Central memory CD8-positive, alpha-beta T cell (primary cell): ENCODE measurements around the gene CORIN.
"Not testable (repeated sequence)": the region's sequence is repeated elsewhere in the genome, so short reads cannot be mapped to it uniquely, and the experiment has no call there.

Experiments
- ATAC-seq: fragments of 150-1000 bp; cut with Tn5 transposase; replicated peaks from 2 replicates; pipeline ENCODE4 v1.10.0; 2022; ENCODE audit warnings: mild to moderate bottlenecking, moderate FRiP score, moderate number of reproducible peaks; ENCODE audit not compliant: poor library complexity, severe bottlenecking; ENCODE audit errors: extremely low read depth
- DNase-seq, 2 donors: peaks; one replicate each; pipeline ENCODE4 v3.0.0; 2021; ENCODE audit warnings: low spot score in 2 of 2
- H3K27ac Mint-ChIP-seq: one replicate; pipeline ENCODE4 v1.8.0; 2022; ENCODE audit warnings: low read depth, mild to moderate bottlenecking, moderate library complexity, mixed read lengths
- H3K27me3 Mint-ChIP-seq: one replicate; pipeline ENCODE4 v1.8.0; 2022; ENCODE audit warnings: mixed read lengths
- H3K36me3 Mint-ChIP-seq: one replicate; pipeline ENCODE4 v1.8.0; 2022; ENCODE audit warnings: mild to moderate bottlenecking, moderate library complexity, mixed read lengths; ENCODE audit not compliant: insufficient read depth
- H3K4me1 Mint-ChIP-seq: one replicate; pipeline ENCODE4 v1.8.0; 2022; ENCODE audit warnings: mixed read lengths
- H3K4me3 Mint-ChIP-seq: one replicate; pipeline ENCODE4 v1.8.0; 2022; ENCODE audit warnings: mild to moderate bottlenecking, moderate library complexity, mixed read lengths
- H3K9me3 Mint-ChIP-seq: one replicate; pipeline ENCODE4 v1.8.0; 2022; ENCODE audit warnings: mixed read lengths

The CORIN gene

GRCh38 chr4:47706352-47706751, 131.5 kb downstream of the CORIN start:
- H3K4me1 Mint-ChIP-seq, ATAC-seq, H3K36me3 Mint-ChIP-seq, H3K4me3 Mint-ChIP-seq, H3K27ac Mint-ChIP-seq, H3K9me3 Mint-ChIP-seq, DNase-seq: not testable (repeated sequence)
- peaks cover 65% of the 10 kb centered on the region for H3K27me3 Mint-ChIP-seq

- DNase-seq: no peak
- Mint-ChIP-seq H3K4me3 (no peak overlapping the region), H3K27me3 (peaks cover 64% of the 10 kb centered on the region)
These were observed 132.4 kb downstream of the CORIN start for GRCh38 chr4:47705326-47705981.

GRCh38 chr4:47704693-47705325, 133.1 kb downstream of the CORIN start:
- Mint-ChIP-seq H3K4me1 (no peaks in the 10 kb centered on the region), H3K9me3 (no peaks in the 10 kb centered on the region), H3K36me3 (peaks cover 3% of the 10 kb centered on the region), H3K27me3 (peaks cover 64% of the 10 kb centered on the region), H3K4me3 (no peak overlapping the region), H3K27ac (no peak overlapping the region)
- ATAC-seq (no peak), DNase-seq (no peak)

More at GRCh38 chr4:47705326-47705981, 132.4 kb downstream of the CORIN start:
- Mint-ChIP-seq H3K27ac (no peak overlapping the region), H3K4me1 (no peaks in the 10 kb centered on the region), H3K36me3 (peaks cover 3% of the 10 kb centered on the region), H3K9me3 (no peaks in the 10 kb centered on the region)
- ATAC-seq: no peak

GRCh38 chr4:47703956-47704355, 133.9 kb downstream of the CORIN start:
- H3K36me3 Mint-ChIP-seq: peaks cover 3% of the 10 kb centered on the region

GRCh38 chr4:47703008-47703407, 134.9 kb downstream of the CORIN start:
- ATAC-seq (no peak), DNase-seq (no peak)
- peaks cover 3% of the 10 kb centered on the region for H3K36me3 Mint-ChIP-seq
- H3K27me3 Mint-ChIP-seq: peaks cover 61% of the 10 kb centered on the region
- no peaks in the 10 kb centered on the region for H3K9me3 Mint-ChIP-seq
- H3K4me3 Mint-ChIP-seq: no peak overlapping the region
- H3K4me1 Mint-ChIP-seq: no peaks in the 10 kb centered on the region
- no peak overlapping the region for H3K27ac Mint-ChIP-seq

More at GRCh38 chr4:47703956-47704355, 133.9 kb downstream of the CORIN start:
- H3K4me3 Mint-ChIP-seq: no peak overlapping the region
- peaks cover 71% of the 10 kb centered on the region for H3K27me3 Mint-ChIP-seq
- no peak overlapping the region for H3K27ac Mint-ChIP-seq
- no peaks in the 10 kb centered on the region for H3K4me1 Mint-ChIP-seq
- DNase-seq: no peak
- ATAC-seq: no peak
- H3K9me3 Mint-ChIP-seq: no peaks in the 10 kb centered on the region

GRCh38 chr4:47701286-47701685, 136.6 kb downstream of the CORIN start:
- no peaks in the 10 kb centered on the region for H3K36me3 Mint-ChIP-seq
- ATAC-seq (no peak), DNase-seq (no peak)
- peaks cover 56% of the 10 kb centered on the region for H3K27me3 Mint-ChIP-seq
- no peaks in the 10 kb centered on the region for H3K9me3 Mint-ChIP-seq
- no peak overlapping the region for H3K4me3 Mint-ChIP-seq
- H3K4me1 Mint-ChIP-seq: no peaks in the 10 kb centered on the region
- H3K27ac Mint-ChIP-seq: no peak overlapping the region

GRCh38 chr4:47698837-47699236, 139.0 kb downstream of the CORIN start:
- H3K4me1 Mint-ChIP-seq: no peaks in the 10 kb centered on the region
- no peak for ATAC-seq
- peaks cover 68% of the 10 kb centered on the region for H3K27me3 Mint-ChIP-seq
- no peaks in the 10 kb centered on the region for H3K36me3 Mint-ChIP-seq
- H3K27ac Mint-ChIP-seq: no peak overlapping the region
- H3K4me3 Mint-ChIP-seq: no peak overlapping the region
- no peak for DNase-seq
- H3K9me3 Mint-ChIP-seq: no peaks in the 10 kb centered on the region

GRCh38 chr4:47696823-47697222, 141.0 kb downstream of the CORIN start:
- Mint-ChIP-seq H3K27ac (no peak overlapping the region), H3K4me1 (no peaks in the 10 kb centered on the region), H3K9me3 (no peaks in the 10 kb centered on the region), H3K27me3 (peaks cover 67% of the 10 kb centered on the region), H3K4me3 (no peak overlapping the region), H3K36me3 (no peaks in the 10 kb centered on the region)
- ATAC-seq (no peak), DNase-seq (no peak)

- Mint-ChIP-seq H3K9me3 (no peaks in the 10 kb centered on the region), H3K36me3 (no peaks in the 10 kb centered on the region), H3K4me1 (no peaks in the 10 kb centered on the region), H3K4me3 (no peak overlapping the region), H3K27me3 (peaks cover 62% of the 10 kb centered on the region), H3K27ac (no peak overlapping the region)
- ATAC-seq (no peak), DNase-seq (no peak)
These were observed 142.6 kb downstream of the CORIN start for GRCh38 chr4:47695260-47695659.

- Mint-ChIP-seq H3K27me3 (peaks cover 53% of the 10 kb centered on the region), H3K36me3 (no peaks in the 10 kb centered on the region), H3K27ac (no peak overlapping the region), H3K4me1 (no peaks in the 10 kb centered on the region), H3K4me3 (no peak overlapping the region), H3K9me3 (no peaks in the 10 kb centered on the region)
- DNase-seq (no peak), ATAC-seq (no peak)
These were observed 143.5 kb downstream of the CORIN start for GRCh38 chr4:47694322-47694721.

- H3K9me3 Mint-ChIP-seq: no peaks in the 10 kb centered on the region
These were observed 145.2 kb downstream of the CORIN start for GRCh38 chr4:47692691-47693090.

GRCh38 chr4:47691757-47692383, 146.0 kb downstream of the CORIN start:
- not testable (repeated sequence) for DNase-seq, ATAC-seq, H3K36me3 Mint-ChIP-seq, H3K4me1 Mint-ChIP-seq, H3K9me3 Mint-ChIP-seq, H3K4me3 Mint-ChIP-seq, H3K27ac Mint-ChIP-seq
- peaks cover 43% of the 10 kb centered on the region for H3K27me3 Mint-ChIP-seq

More at GRCh38 chr4:47692691-47693090, 145.2 kb downstream of the CORIN start:
- Mint-ChIP-seq H3K27me3 (peaks cover 49% of the 10 kb centered on the region), H3K4me3 (no peak overlapping the region), H3K27ac (no peak overlapping the region), H3K36me3 (no peaks in the 10 kb centered on the region), H3K4me1 (no peaks in the 10 kb centered on the region)
- ATAC-seq: no peak
- no peak for DNase-seq

- no peaks in the 10 kb centered on the region for H3K36me3 Mint-ChIP-seq
These were observed 147.3 kb downstream of the CORIN start for GRCh38 chr4:47690611-47691010.

More at GRCh38 chr4:47690611-47691010, 147.3 kb downstream of the CORIN start:
- Mint-ChIP-seq H3K27me3 (peaks cover 34% of the 10 kb centered on the region), H3K4me3 (no peak overlapping the region), H3K27ac (no peak overlapping the region), H3K9me3 (no peaks in the 10 kb centered on the region), H3K4me1 (peaks cover 5% of the 10 kb centered on the region)
- DNase-seq (no peak), ATAC-seq (no peak)
